GM23338 (cell line): Measurements from ENCODE around the gene PLEKHG4B.

Source experiments
- CREB1 ChIP-seq: fragments of 250-450 bp; sonication (Bioruptor Pico); IDR thresholded peaks from 2 replicates; pipeline ENCODE4 v1.5.0; 2020; ENCODE audit warnings: low read depth, mild to moderate bottlenecking, moderate library complexity
- CTCF ChIP-seq, 2 experiments: fragments of 200-600 bp in 1 of 2; sonication (generic) in 1 of 2; conservative IDR thresholded peaks; 2 replicates each; pipeline versions ENCODE4 v1.5.1 to v1.6.1; 2016 to 2017; ENCODE audit warnings: antibody characterized with exemption in 2 of 2, low read depth in 2 of 2, mild to moderate bottlenecking in 2 of 2, moderate library complexity in 1 of 2
- ETS1 ChIP-seq: IDR thresholded peaks from 2 replicates; pipeline ENCODE4 v1.6.1; 2016; ENCODE audit warnings: antibody characterized with exemption
- EZH2 ChIP-seq: fragments of 200-600 bp; sonication (generic); IDR thresholded peaks from one replicate; pipeline ENCODE4 v1.8.0; 2017; ENCODE audit warnings: antibody characterized with exemption, mild to moderate bottlenecking, low read depth; ENCODE audit not compliant: unreplicated experiment
- EZH2phosphoT487 ChIP-seq: fragments of 200-600 bp; sonication (generic); IDR thresholded peaks from one replicate; pipeline ENCODE4 v1.8.1; 2018; ENCODE audit warnings: antibody characterized with exemption; ENCODE audit not compliant: unreplicated experiment
- JUNB ChIP-seq: IDR thresholded peaks from one replicate; pipeline ENCODE4 v1.6.1; 2016; ENCODE audit warnings: antibody characterized with exemption; ENCODE audit not compliant: unreplicated experiment
- NANOG ChIP-seq: IDR thresholded peaks from 2 replicates; pipeline ENCODE4 v1.6.1; 2016; ENCODE audit warnings: antibody characterized with exemption, borderline replicate concordance
- POLR2AphosphoS5 ChIP-seq: IDR thresholded peaks from 2 replicates; pipeline ENCODE4 v1.6.1; 2016; ENCODE audit warnings: antibody characterized with exemption, low read depth
- REST ChIP-seq: IDR thresholded peaks from one replicate; pipeline ENCODE4 v1.6.1; 2018; ENCODE audit warnings: antibody characterized with exemption; ENCODE audit not compliant: unreplicated experiment
- STAT1 ChIP-seq: IDR thresholded peaks from one replicate; pipeline ENCODE4 v1.6.1; 2016; ENCODE audit warnings: antibody characterized with exemption; ENCODE audit not compliant: unreplicated experiment
- ZNF114 ChIP-seq: fragments of 250-450 bp; sonication (Bioruptor Pico); IDR thresholded peaks from 2 replicates; pipeline ENCODE4 v1.5.0; 2020; ENCODE audit warnings: mild to moderate bottlenecking, moderate library complexity
- ZNF331 ChIP-seq: fragments of 250-450 bp; sonication (Bioruptor Pico); IDR thresholded peaks from 2 replicates; pipeline ENCODE4 v1.5.0; 2020; ENCODE audit warnings: low read depth, mild to moderate bottlenecking, moderate library complexity
- ZNF462 ChIP-seq: fragments of 250-450 bp; sonication (Bioruptor Pico); IDR thresholded peaks from 2 replicates; pipeline ENCODE4 v1.5.0; 2020; ENCODE audit warnings: mild to moderate bottlenecking, moderate library complexity

- TF ChIP-seq EZH2 (no peak), CTCF (conservative IDR thresholded peaks at IDR 0.05; ENCODE audit: low read depth in 2 of 2) (no peak), ZNF462 (CRISPR knock-in tag) (no peak), JUNB (no peak), POLR2AphosphoS5 (no peak), REST (no peak), EZH2phosphoT487 (no peak), ETS1 (no peak), ZNF114 (CRISPR knock-in tag) (no peak), STAT1 (no peak), NANOG (no peak), CREB1 (CRISPR knock-in tag) (no peak), ZNF331 (CRISPR knock-in tag) (no peak)
These were observed 127.5 kb downstream of the PLEKHG4B start for GRCh38 chr5:219460-219863.
